Transverse colon (tissue), 4 donors: ENCODE measurements around the gene CLDN8. TPM values are rescaled to one million over a fixed set of nuclear protein-coding genes. Genes with fewer than 3 reads are reported as not detected.

Source experiments
- DNase-seq: peaks from one replicate; pipeline ENCODE4 v3.0.0-alpha.2; 2019
- H3K27ac ChIP-seq, 4 donors: fragments of 200-600 bp; sonication (generic); 2 replicates each; pipeline ENCODE4 v1.5.1; 2016 to 2018; ENCODE audit warnings: inconsistent platforms in 4 of 4
- H3K27me3 ChIP-seq: fragments of 200-600 bp; sonication (generic); 2 replicates; pipeline ENCODE4 v1.5.1; 2017; ENCODE audit warnings: inconsistent platforms
- H3K36me3 ChIP-seq, 4 donors: fragments of 200-600 bp; sonication (generic); 2 replicates each; pipeline ENCODE4 v1.5.1; 2017 to 2019; ENCODE audit warnings: inconsistent platforms in 4 of 4
- H3K4me1 ChIP-seq, 4 donors: fragments of 200-600 bp; sonication (generic); 2 replicates each; pipeline ENCODE4 v1.5.1; 2017 to 2020; ENCODE audit warnings: inconsistent platforms in 4 of 4
- H3K4me3 ChIP-seq, 4 donors: fragments of 200-600 bp; sonication (generic); 1 replicate in 1 of 4; 2 replicates in 3 of 4; pipeline versions ENCODE4 v1.5.1 to v1.6.1; 2017 to 2019; ENCODE audit warnings: inconsistent platforms in 4 of 4
- H3K9me3 ChIP-seq, 2 donors: fragments of 200-600 bp; sonication (generic); 2 replicates each; pipeline ENCODE4 v1.5.1; 2017 to 2019; ENCODE audit warnings: inconsistent platforms in 2 of 2
- EP300 ChIP-seq: sonication (generic); formaldehyde crosslinking; IDR thresholded peaks from one replicate; pipeline ENCODE4 v1.6.1; 2017; ENCODE audit warnings: antibody characterized with exemption, low read depth
- POLR2A ChIP-seq: fragments of 450-650 bp; IDR thresholded peaks from one replicate; pipeline ENCODE4 v1.6.1; 2016; ENCODE audit warnings: antibody characterized with exemption, mild to moderate bottlenecking, moderate library complexity
- POLR2AphosphoS5 ChIP-seq, 3 donors: sonication (generic); formaldehyde crosslinking; IDR thresholded peaks; one replicate each; pipeline ENCODE4 v1.6.1; 2016; ENCODE audit warnings: antibody characterized with exemption in 3 of 3
- WGBS, 2 donors: methylation state at CpG; one replicate each; pipeline ENCODE4 v1.1.5; 2018; ENCODE audit warnings: low coverage in 1 of 2; 5-methylcytosine and 5-hydroxymethylcytosine counted together
- in situ Hi-C, 4 donors: fragments of 200-750 bp; cut with MboI; loops; one replicate each; pipeline versions ENCODE4 v1.15.0 to v1.15.1; 2017; ENCODE audit warnings: low sequenced_read_pairs in 3 of 4, low pct_ligation_motif_present in 1 of 4, low pct_unique_long_range_greater_than_20kb in 1 of 4
- intact Hi-C: fragments of 100-400 bp; cut with DNase I; formaldehyde crosslinking; loops from one replicate; pipeline ENCODE4 v1.15.1; 2023; ENCODE audit warnings: low total_unique reads
- total RNA-seq, 4 donors: library from RNA; depleted of rRNA; stranded (reverse); fragments of >200 nt; gene quantifications; one replicate each; pipeline ENCODE4 v1.1.0, GENCODE V29; 2016
- TF ChIP-seq, protein P1 (sequence below), 5 experiments: fragments of 200-600 bp in 3 of 5; fragments of 450-650 bp in 2 of 5; sonication (generic) in 3 of 5; IDR thresholded peaks; 1 replicate in 2 of 5; 2 replicates in 3 of 5; pipeline ENCODE4 v1.5.1; 2016 to 2017; ENCODE audit warnings: antibody characterized with exemption in 5 of 5, inconsistent platforms in 3 of 5, mild to moderate bottlenecking in 2 of 5, moderate library complexity in 1 of 5

CLDN8 gene
- total RNA-seq, 4 donors from 2014 or later, result 13.5 to 107 (median 33.2) TPM

GRCh38 chr21:30223596-30223995, 7.7 kb upstream of the CLDN8 start:
- no peak for DNase-seq
- WGBS, 2 donors, result 52 to 64% methylated on average over 2 of the region's 2 CpGs
- TF ChIP-seq POLR2AphosphoS5 (IDR thresholded peaks at IDR 0.05) (no peak), POLR2A (no peak), EP300 (no peak)
- TF ChIP-seq, protein P1, sequence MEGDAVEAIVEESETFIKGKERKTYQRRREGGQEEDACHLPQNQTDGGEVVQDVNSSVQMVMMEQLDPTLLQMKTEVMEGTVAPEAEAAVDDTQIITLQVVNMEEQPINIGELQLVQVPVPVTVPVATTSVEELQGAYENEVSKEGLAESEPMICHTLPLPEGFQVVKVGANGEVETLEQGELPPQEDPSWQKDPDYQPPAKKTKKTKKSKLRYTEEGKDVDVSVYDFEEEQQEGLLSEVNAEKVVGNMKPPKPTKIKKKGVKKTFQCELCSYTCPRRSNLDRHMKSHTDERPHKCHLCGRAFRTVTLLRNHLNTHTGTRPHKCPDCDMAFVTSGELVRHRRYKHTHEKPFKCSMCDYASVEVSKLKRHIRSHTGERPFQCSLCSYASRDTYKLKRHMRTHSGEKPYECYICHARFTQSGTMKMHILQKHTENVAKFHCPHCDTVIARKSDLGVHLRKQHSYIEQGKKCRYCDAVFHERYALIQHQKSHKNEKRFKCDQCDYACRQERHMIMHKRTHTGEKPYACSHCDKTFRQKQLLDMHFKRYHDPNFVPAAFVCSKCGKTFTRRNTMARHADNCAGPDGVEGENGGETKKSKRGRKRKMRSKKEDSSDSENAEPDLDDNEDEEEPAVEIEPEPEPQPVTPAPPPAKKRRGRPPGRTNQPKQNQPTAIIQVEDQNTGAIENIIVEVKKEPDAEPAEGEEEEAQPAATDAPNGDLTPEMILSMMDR (IDR thresholded peaks at IDR 0.05), result no peak
- no peaks in the 10 kb centered on the region for H3K36me3 ChIP-seq
- no peaks in the 10 kb centered on the region for H3K9me3 ChIP-seq
- peaks cover 0 to 19% (median 6%) of the 10 kb centered on the region in 4 donors for H3K4me1 ChIP-seq
- in situ Hi-C loops (no loop called here), intact Hi-C loops (no loop called here)
- no peaks in the 10 kb centered on the region for H3K27me3 ChIP-seq
- H3K27ac ChIP-seq, result no peak overlapping the region
- H3K4me3 ChIP-seq, result no peak overlapping the region

- H3K36me3 ChIP-seq, result no peaks in the 10 kb centered on the region
- H3K27ac ChIP-seq, result no peak overlapping the region
- no peak overlapping the region for H3K4me3 ChIP-seq
- H3K4me1 ChIP-seq, result peaks cover 0 to 11% (median 3%) of the 10 kb centered on the region in 4 donors
- TF ChIP-seq EP300 (no peak), POLR2A (no peak)
- TF ChIP-seq, protein P1 (IDR thresholded peaks at IDR 0.05), result no peak
- in situ Hi-C loops, result no loop called here
- intact Hi-C loops, result no loop called here
- no peaks in the 10 kb centered on the region for H3K9me3 ChIP-seq
- H3K27me3 ChIP-seq, result no peaks in the 10 kb centered on the region
- DNase-seq, result no peak
Measured at GRCh38 chr21:30222724-30223123, 6.8 kb upstream of the CLDN8 start.

GRCh38 chr21:30211071-30211470, 4.8 kb downstream of the CLDN8 start:
- TF ChIP-seq, protein P1 (IDR thresholded peaks at IDR 0.05), result no peak
- TF ChIP-seq POLR2AphosphoS5 (IDR thresholded peaks at IDR 0.05), result no peak
- TF ChIP-seq EP300, result no peak
- TF ChIP-seq POLR2A, result no peak
- 38 to 80% methylated on average over 1 of the region's 1 CpG for WGBS, 2 donors
- in situ Hi-C loops, result no loop called here

DNA sequence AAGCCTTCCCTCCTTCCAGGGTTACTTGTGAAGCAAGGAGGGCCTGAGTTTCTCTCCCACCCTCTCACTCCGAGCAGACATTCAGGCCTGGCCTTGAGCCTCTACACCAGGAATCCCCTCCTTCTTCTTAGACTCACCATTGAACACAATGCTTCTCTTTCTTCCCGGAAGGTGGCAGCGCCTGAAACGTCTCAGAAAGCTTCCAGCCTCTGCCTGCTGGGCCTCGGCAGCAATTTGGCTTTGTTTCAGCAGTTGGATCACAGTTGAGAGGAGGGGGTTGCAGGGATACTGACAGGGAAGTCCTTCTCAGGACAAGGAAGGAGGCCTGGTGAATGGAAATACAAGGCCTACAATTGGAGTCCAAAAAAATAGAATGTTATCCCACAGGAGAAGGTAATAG, 6.3 kb downstream of the CLDN8 start:
- no peaks in the 10 kb centered on the region for H3K27me3 ChIP-seq
- WGBS, 2 donors, result 71% methylated on average over 5 of the region's 5 CpGs; no CpG with 5 or more reads in 1 of the 2 donors
- no peaks in the 10 kb centered on the region for H3K9me3 ChIP-seq
- in situ Hi-C loops, result no loop called here
- H3K27ac ChIP-seq, result no peak overlapping the region
- TF ChIP-seq EP300 (no peak), POLR2A (no peak), POLR2AphosphoS5 (IDR thresholded peaks at IDR 0.05) (no peak)
- TF ChIP-seq, protein P1 (IDR thresholded peaks at IDR 0.05), result no peak
- H3K4me1 ChIP-seq, result no peaks in the 10 kb centered on the region
- no peak for DNase-seq
- intact Hi-C loops, result no loop called here
- no peaks in the 10 kb centered on the region for H3K36me3 ChIP-seq
- no peak overlapping the region for H3K4me3 ChIP-seq

More at GRCh38 chr21:30211071-30211470, 4.8 kb downstream of the CLDN8 start:
- Histone ChIP-seq H3K9me3 (no peaks in the 10 kb centered on the region), H3K36me3 (no peaks in the 10 kb centered on the region), H3K4me3 (no peak overlapping the region), H3K27ac (no peak overlapping the region), H3K27me3 (no peaks in the 10 kb centered on the region), H3K4me1 (no peaks in the 10 kb centered on the region)
- no peak for DNase-seq
- intact Hi-C loops, result no loop called here
